Cortex of kidney (tissue), 1 donor: ENCODE results near the gene ECSCR.
"Not testable (repeated sequence)": the region's sequence is repeated elsewhere in the genome, so short reads cannot be mapped to it uniquely, and the experiment has no call there.

Experiments used
- DNase-seq: peaks from one replicate; lab custom pipeline; 2025; lab: John Stamatoyannopoulos, UW

Gene ECSCR

DNA sequence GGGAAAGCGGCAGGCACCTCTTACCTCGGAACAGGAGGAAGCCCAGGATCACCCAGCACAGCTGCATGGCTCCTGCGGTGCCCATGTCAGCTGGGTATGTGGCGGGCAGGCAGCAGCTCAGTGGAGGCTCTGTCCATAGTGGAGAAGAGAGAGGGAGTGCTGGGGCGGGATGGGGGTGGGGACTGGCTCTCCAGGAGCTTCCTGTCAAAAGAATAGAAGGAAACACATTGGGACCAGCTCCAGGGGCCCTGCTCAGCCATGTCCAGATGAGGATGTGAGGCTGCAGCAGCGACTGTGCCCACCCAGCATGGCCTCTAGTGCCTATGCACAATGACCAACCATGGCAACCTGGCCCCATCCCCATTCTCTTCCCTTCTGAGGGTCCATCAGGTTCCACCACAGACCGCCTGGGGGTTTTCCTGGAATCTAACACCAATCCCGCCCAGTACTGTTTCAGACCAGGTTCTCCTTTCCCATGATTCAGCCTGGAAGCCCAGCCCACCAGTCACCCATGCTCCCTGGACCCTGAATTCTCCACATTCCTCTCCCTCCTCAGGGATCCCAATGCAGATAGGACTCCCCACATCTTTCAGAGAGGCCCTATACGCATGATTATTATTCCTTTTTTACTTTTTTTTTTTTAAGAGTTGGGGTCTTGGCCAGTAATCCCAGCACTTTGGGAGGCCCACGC is at the start of gene ECSCR:
ECSCR (minus strand) TSS at position 158 of the 691 bp plus-strand sequence; CDS start at position 85, 73 bp downstream.
- DNase-seq = no peak

- not testable (repeated sequence) for DNase-seq
Observed at GRCh38 chr5:139504722-139505121, 42.2 kb upstream of the ECSCR start.

DNA sequence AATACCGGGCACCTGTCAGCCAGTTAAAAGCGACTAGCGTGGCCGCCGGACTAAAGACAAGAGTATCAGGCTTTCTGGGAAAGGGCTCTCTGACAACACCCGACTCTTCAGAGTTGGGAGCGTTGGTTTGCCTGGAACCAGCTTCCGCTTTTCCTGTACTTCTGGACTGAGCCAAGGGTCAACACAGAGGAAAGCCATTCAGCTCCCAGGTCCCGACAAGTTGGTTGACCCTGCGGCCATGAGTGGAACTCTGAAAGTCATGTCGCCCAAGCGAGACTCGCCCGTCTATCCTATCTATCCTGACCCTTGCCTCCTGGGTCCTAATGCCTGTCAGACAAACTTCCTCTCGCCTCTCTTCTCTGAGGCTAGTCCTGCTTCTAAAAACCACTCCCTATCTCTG is 41.3 kb upstream of the ECSCR start:
- DNase-seq = not testable (repeated sequence)

DNA sequence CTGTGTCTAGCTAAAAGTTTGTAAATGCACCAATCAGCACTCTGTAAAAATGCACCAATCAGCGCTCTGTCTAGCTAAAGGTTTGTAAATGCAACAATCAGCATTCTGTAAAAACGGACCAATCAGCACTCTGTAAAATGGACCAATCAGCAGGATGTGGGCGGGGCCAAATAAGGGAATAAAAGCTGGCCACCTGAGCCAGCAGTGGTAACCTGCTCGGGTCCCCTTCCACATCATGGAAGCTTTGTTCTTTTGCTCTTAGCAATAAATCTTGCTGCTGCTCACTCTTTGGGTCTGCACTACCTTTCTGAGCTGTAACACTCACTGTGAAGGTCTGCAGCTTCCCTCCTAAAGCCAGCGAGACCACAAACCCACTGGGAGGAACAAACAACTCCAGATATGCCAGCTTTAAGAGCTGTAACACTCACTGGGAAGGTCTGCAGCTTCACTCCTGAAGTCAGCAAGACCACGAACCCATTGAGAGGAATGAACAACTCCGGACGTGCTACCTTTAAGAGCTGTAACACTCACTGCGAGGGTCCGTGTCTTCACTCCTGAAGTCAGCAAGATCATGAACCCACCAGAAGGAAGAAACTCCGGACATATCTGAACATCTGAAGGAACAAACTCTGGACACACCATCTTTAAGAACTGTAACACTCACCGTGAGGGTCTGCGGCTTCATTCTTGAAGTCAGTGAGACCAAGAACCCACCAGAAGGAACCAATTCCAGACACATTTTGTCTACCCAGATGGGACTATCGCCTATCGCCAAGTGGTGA is 40.7 kb upstream of the ECSCR start:
- DNase-seq = not testable (repeated sequence)

DNA sequence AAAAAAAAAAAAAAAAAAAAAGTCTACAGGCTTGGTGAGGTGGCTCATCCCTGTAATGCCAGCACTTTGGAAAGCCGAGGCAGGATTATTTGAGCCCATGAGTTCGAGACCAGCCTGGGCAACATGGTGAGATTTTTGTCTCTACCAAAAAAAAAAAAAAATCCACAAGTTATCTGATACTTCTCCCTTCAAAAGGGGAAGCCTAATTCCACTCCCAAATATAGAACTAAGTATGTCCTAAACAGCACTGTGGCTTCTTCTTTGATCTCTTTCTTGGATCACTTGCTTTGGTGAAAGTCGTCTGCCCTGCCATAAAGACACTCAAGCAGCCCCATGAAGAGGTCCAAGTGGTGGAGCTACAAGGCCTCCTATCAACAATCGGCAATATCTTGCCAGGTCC is 38.8 kb upstream of the ECSCR start:
- no peak for DNase-seq

DNA sequence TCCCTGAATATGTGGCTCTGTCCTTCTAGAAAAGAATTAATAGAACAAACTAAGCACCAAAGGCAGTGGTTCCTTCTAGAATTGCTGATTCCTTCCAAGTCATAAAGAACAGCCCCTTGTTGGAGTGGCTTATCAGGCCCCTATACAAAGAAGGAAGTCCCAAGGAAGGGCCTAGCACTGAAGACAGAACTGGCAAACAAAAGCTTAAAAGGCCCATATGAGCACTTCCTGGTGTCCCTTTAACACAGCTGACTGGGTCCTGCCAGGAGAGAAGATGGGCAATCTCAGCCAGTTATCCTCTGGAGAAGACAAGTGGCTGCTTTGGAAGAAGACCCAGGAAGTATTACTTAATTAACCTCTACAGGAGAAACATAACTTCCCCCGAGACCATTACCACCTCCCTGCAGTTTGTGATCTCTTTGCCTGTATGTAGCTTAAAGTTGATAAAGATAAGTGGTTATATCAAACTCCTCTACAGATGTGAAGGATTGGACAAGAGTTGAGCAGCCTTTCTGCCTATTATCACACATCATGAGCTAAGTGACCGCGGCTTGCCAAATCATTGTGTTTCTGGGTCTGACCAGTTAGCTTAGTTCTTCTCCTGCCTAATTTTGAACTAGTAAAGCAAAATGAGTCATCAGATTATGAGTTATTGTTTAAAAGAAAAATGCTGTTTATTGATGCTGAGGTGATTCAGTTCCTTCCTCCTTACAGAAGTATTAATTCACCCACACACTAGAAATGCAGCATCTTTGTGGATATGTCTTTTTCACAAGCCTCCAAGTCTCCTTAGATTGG is 33.3 kb upstream of the ECSCR start:
- no peak for DNase-seq

DNA sequence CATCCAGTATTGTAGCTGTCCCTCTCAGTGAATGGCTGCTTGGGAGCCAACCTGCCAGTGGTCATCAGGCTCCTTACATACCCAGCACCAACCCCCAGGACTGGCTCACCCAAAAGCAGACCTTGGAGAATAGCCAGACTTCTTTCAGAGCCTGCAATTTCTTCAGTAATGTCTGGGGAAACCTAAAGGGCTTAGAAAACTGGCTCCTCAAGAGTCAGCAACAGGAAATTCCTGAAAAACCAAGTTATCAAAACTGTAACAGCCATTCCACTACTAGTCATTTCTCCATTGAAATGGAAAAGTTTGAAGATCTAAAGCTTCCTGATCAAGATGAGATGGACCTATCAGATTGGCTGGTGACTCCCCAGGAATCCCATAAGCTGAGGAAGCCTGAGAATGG is 32.3 kb upstream of the ECSCR start:
- DNase-seq = no peak

DNA sequence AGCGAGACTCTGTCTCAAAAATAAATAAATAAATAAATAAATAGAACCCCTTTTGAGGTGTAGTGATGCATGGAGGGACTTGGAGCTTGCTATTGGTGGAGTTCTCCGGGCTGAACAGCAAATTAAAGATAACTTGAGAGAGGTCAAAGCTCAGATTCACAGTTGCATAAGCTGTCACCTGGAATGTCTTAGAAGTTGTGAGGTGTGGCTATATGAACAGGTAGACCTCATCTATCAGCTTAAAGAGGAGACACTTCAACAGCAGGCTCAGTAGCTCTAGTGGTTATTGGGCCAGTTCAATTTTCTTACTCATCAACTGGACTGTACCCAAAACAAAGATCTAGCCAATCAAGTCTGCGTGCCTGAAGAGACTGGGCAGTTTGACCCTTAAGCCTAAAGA is 31.7 kb upstream of the ECSCR start:
- no peak for DNase-seq

DNA sequence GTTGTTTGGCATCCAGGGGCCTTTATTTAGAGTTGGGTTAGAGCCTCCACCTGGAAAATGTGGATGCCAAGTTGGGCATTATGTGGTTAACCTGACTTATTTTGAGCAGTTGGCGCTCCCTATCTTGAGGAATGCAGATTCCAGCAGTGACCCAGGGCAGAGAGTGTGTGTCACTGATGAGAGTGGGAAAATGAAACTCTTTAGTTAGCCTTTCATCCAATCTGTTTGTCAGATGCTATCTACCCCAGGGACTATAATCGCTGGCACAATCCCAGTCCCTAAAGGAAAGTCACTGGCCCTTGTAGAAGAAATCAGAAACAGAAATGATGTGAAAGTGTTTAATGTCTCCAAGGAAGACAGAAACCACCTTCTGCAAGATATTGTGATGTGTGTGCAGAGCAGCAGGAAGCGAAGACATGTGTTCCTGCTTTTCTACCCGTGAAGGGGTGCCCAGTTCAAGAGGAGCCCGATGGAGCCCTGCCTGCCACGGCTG is 30.2 kb upstream of the ECSCR start:
- DNase-seq = no peak

- DNase-seq = no peak
Observed at GRCh38 chr5:139488260-139488659, 25.7 kb upstream of the ECSCR start.

- no peak for DNase-seq
Observed at GRCh38 chr5:139486201-139486600, 23.7 kb upstream of the ECSCR start.

DNA sequence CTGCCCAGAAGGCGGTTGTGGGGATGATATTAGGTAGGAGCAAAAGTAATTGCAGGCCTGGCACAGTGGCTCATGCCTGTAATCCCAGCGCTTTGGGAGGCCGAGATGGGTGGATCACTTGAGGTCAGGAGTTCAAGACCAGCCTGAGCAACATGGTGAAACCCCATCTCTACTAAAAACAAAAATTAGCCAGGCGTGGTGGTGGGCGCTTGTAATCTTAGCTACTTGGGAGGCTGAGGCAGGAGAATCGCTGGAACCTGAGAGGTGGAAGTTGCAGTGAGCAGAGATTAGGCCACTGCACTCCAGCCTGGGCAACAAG is 20.3 kb upstream of the ECSCR start:
- not testable (repeated sequence) for DNase-seq

GRCh38 chr5:139482050-139482889 is 19.7 kb upstream of the ECSCR start, which contains the start of gene STING1:
Gene STING1 (minus strand): TSS chr5:139482758. CDS start chr5:139481704, 1,054 bp downstream.
- no peak for DNase-seq

- no peak for DNase-seq
Observed at GRCh38 chr5:139481580-139482049, 19.1 kb upstream of the ECSCR start.

GRCh38 chr5:139481122-139481533 is 18.6 kb upstream of the ECSCR start:
- DNase-seq = no peak

DNA sequence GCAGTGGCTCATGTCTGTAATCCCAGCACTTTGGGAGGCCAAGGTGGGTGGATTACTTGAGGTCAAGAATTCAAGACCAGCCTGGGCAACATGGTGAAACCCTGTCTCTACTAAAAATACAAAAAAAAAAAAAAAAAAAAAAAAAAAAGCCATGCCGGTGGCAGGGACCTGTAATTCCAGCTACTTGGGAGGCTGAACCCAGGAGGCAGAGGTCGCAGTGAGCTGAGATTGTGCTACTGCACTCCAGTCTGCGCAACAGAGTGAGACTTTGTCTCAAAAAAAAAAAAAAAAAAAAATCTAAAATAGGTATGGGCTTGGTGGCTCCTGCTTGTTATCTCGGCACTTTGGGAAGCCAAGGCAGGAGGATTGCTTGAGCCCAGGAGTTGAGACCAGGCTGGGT is 17.2 kb upstream of the ECSCR start:
- not testable (repeated sequence) for DNase-seq

DNA sequence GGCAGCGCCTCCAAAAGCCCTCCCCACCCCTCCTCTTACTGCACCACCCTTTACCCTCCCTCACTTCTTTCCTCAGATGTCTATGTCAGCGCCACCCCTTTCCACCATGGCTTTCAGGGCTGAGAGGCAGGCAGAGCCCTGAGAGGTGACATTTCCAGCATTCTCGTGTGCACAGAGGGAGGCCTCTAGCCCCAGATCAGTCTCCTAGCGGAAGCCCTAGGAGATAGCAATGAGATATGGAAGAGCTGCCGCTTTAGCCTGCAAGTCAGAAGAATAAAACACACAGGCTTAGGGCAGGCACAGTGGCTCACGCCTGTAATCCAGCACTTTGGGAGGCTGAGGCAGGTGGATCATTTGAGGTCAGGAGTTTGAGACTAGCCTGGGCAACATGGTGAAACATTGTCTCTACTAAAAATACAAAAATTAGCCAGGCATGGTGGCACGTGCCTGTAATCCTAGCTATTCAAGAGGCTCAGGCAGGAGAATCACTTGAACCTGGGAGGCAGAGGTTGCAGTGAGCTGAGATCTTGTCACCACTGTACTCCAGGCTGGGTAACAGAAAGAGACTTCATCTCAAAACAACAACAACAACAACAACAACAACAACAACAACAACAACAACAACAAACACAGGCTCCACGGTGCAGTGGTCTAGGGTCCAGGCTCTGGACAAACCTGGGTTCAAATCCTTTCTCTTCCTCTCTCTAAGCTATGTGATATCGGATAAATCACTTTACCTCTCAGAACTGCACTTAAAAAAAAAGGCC is 16.3 kb upstream of the ECSCR start:
- not testable (repeated sequence) for DNase-seq

GRCh38 chr5:139475865-139476617 is 13.5 kb upstream of the ECSCR start:
- no peak for DNase-seq

DNA sequence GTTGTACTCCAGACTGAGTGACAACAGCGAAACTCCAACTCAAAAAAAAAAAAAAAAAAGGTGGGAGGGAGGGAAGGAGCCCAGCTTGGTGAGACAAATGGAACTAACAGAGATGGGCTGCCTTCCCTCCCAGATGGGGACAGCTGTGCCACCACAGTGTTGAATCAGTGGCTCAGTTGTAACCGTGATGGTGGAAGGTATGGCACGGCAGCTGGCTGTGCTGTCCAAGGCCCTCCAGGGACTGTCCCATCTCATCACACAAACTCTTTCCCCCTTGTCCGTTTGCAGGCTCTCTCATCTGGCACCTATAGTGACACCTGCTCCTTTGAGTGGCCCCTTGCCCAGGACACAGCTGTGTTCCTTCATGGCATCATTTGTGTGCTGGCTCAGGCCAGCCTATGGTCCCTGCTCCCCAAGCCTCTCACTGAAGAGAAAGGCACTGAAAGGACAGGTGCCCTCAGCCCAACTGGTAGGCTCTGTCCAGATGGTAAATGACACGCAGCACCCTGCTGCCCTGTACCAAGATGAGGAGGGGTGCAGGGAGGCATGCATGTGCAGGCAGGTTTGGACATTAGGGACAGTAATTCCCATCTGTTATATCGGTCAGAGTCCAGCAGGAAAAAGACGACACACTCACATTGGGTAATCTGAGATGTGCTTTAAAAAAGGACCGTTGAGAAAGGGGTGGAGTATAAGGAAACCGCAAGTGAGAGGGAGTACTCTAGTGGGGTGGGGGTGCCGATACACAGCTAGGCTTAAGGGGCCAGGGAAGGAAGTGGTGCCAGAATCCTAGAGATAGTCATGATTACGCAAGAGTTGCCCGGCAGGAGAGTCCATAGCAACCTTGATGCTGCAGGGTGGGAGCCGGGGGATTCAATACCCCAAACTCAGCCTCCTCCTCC is 12.6 kb upstream of the ECSCR start:
- DNase-seq = no peak
